HG03045 (cell line): ENCODE data around the gene HEATR5A.

Source experiments
- ATAC-seq: cut with Tn5 transposase; IDR thresholded peaks from one replicate; pipeline ENCODE4 v1.9.1; 2021; ENCODE audit warnings: mild to moderate bottlenecking, moderate library complexity; ENCODE audit not compliant: unreplicated experiment

HEATR5A gene

DNA sequence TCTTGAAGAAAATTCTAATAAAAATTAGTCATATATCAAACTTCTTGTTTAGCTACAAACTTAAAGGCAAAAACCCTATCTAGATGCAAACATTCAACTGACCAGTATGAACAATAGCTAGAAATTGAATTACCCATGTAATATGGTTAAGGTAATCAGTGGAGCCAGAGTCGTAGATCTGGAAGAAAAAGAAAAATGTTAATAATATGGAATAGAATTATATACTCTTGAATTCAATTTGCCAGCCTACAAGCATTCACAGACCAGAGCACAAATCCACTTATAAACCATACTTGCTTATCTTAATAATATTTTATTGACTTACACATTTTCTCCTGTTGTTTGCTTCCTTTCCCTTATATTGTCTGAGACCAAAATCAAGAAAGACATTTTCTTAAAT is 7.7 kb upstream of the HEATR5A start:
- no peak for ATAC-seq

DNA sequence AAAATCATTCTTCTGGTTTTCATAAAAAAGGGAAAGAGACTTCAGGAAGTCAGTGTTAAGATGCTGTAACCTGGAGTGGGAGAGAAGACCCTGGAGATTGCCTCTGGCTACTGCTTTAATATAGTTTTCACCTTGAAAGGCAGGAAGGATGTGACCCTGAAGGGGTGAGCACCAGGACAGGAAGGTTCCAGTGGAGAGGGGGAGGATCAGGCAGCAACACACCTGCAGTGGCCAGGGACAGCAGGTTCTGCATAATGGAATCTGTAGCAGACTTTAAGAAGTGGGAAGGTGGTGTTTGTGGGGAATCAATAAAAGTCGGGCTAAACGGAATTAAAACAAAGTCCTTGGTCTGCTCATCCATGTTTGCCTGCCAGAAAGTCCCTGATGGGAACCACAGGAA is 6.3 kb upstream of the HEATR5A start:
- ATAC-seq, result no peak

GRCh38 chr14:31425905-31426304 is 5.6 kb upstream of the HEATR5A start:
- ATAC-seq, result no peak

DNA sequence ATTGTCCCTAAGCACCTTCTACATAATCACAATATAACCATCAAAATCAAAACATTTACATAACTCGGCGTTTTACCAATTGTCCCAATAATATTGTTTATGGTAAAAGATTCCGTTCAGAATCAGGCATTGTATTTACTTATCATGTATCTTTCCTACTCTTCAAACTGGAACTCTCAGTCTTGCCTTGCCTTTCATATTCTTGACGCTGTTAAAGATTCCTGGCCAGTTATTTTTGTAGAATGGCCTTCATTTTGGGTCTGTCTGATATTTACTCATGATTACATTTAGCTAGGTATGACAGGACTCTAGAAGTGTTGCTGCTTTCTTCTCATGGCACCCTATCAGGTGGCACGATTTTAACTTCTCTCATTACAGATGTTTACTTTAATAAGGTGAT is 850 bp upstream of the HEATR5A start:
- no peak for ATAC-seq

DNA sequence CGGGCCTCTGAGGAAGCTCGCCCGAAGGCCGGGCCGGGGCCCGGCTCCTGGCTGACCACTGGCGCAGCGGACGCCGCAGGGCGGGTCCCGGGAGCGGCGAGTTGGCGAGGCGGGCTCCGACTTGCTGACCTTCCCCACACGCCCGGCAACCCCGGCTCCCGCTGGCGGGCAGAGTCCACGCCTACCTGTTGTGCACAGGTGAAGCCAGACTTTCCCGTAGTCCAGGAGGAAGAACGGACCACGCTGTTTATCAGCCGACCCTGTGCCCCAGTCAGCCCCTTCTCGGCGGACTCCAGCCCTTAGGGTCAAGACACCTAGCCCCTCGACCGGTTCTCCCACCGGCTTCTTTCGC is 407 bp downstream of the HEATR5A start:
- ATAC-seq, result peak; percentile 29

GRCh38 chr14:31419179-31419966 is 977 bp downstream of the HEATR5A start:
- ATAC-seq, result no peak

DNA sequence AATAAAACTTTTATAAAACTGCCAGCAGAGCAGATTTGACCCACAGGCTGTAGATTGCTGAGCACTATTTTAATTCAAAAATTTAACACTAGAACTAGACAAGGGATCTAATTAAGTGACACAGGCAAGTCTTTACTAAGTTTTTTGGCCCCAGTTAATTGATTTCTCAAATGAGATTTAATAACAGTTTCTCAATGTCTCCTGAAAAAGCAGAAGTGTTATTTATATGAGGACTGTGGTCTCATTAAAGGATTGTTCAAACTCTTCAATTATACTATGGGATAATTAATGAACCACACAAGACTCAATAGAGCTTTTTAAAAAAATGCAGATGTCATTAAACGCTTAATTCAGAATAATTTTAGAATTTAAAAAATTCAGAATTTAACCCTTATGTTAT is 1.9 kb downstream of the HEATR5A start:
- no peak for ATAC-seq

GRCh38 chr14:31414190-31414833 is 6.0 kb downstream of the HEATR5A start:
- no peak for ATAC-seq

- ATAC-seq, result no peak
Observed at GRCh38 chr14:31411218-31411727, 9.1 kb downstream of the HEATR5A start.

DNA sequence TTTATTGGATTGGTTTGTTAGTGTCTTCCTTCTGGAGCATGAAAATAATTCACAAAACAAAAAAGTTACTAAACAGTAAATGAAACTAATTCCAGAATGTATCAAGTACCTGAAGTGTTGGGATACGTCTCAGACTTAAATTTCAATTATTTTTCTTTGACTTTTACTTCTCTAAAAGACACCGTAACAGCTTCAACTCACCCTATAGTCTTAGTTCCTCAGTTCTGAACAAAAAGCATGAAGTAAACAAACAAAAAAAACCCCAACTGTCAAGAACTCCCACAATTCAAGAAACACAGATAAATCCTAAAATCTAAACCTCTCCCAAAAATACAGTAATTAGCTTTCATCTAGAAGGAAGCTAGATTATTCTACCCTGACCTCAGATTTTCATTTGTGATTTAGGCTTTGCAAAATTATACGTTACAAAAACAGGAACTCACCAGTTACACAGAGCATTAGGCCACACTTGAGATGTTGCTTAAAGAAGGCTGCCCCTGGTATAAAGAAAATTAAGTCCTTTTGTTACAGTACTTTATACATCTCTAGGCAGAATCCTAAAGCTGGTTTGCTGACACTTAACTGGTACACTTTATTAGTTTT is 10.2 kb downstream of the HEATR5A start:
- ATAC-seq, result no peak

GRCh38 chr14:31408421-31408820 is 11.9 kb downstream of the HEATR5A start:
- no peak for ATAC-seq

DNA sequence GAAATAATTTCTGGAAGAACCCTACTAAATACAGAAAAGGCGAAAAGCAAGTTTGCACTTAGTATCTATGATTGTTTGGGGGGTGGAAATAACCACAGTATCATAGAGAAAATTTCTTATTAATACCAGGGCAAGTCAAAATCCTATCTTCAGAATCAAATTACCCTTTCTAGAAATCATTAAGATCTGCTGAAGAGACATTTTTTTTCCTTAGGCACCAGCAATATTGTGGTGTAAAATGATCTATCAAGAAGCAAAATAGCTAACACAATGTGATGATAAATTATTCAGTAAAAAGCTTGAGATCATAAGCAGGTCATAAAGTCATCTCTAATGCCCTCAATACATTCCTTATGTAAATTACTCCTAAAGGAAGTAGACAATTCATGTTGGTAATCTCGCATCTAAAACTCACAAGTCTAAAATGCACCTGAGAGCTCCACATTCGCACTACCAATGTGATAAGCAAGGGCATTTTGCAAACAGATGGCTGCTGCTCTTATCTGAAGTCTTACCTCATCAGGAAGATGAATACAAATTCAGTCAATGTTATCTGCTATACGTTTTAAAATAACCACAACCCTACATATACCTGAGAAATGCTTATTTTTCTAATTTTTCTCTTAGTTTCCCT is 14.6 kb downstream of the HEATR5A start:
- ATAC-seq, result no peak

- ATAC-seq, result no peak
Observed at GRCh38 chr14:31405106-31405505, 15.2 kb downstream of the HEATR5A start.

DNA sequence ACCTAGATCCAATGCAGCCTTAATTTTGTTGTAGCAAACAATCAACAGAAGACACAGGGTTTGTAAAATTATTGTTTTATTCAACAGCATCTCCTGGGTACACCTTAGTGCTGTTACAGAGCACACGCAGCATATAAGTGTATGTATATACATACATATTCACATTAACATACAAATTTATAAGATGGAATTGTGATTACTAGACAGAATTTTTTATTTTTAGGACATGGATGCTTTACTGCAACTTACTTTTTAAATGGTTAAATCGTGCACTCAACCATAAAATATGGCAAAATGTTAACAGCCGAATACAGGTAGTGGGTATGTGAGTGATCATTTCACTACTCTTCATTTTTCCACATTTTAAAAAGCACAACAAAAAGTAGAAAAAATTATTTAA is 16.6 kb downstream of the HEATR5A start:
- no peak for ATAC-seq

- ATAC-seq, result no peak
Observed at GRCh38 chr14:31402764-31403439, 17.4 kb downstream of the HEATR5A start.

DNA sequence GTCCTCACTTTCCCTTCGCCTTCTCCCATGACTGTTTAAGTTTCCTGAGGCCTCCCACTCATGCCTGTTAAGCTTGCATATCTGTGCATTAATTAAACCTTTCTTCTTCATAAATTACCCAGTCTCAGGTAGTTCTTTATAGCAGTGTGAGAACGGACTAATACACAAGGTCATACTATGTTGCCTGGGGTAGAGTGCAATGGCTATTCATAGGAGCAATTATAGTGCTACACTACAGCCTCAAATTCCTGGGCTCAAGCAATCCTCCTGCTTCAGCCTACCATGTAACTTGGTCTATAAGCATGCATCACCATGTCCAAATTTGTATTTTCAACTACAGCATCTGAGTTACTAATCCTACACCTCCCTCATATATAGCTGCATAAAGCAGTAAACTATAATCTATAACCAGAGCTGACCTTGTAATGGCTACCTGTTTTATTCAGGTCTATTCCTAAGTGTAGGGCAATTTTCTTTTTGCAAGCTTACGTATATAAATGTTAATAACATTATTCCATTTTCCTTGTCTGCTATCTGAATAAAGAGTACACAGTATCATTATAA is 18.9 kb downstream of the HEATR5A start:
- ATAC-seq, result no peak

GRCh38 chr14:31400031-31400638 is 20.2 kb downstream of the HEATR5A start:
- ATAC-seq, result no peak

DNA sequence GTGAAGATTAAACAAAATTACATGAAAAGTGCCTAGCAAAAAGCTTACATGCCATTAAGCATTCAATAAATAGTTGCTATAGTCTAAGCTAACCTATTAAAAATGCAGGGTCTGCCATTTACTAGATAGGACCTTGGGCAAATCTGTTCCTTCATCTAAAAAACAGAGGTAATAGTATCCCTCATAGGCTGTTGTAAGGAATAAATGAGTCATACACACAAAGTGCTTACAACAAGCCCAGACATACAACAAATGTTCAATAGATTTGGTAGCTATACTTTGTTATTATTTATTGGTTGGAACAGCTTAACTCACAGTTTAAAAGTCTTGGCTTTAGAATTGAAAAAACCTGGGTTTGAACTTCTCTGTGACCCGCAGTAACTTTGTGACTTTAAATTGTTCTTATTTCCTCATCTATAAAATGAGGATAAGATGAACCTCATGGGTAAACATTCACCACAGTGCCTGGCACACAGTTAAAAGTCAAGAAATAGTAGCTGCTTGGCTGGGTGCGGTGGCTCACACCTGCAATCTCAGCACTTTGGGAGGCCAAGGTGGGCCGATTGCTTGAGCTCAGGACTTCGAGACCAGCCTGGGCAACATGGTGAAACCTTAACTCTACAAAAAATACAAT is 24.7 kb downstream of the HEATR5A start:
- no peak for ATAC-seq

DNA sequence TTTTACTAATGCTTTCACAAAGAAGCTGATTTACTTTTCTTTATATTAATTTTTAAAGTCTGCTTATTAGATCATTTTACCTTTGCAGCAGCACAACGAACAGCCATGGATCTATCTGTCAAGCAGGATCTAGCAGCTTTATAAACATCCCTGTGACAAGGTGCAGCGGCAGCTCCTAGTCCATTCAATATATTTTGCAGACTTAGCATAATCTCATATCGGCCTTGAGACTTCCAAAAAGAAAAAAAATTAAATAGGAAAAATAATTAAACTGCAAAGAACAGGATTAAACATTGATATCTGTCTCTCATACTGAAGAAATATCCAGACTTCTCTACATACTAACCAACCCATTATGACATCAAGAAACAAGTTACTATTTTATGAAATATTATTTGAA is 25.2 kb downstream of the HEATR5A start:
- no peak for ATAC-seq

DNA sequence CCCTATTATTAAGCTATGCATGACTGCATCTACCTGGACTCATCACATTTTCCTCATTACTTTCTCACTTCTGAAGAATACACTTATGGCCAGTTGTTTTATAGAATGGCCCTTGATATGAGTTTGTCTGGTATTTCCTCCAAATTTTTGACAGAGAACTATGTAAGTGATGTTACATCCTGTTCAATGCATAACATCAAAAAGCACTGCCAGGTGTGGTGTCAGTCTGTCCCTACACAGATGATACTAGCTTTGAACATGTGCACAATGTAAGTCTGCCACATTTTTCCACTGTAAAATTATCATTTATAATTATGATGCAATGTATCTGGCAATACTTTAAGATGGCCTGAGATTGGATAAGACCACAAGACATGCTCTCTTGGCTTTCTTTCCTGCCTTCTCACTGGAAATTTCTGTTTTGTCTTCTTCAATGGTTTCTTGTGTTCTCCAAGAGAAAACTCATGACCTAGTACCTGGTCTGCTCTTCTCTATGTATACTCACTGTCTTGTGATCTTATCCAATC is 28.3 kb downstream of the HEATR5A start:
- no peak for ATAC-seq
